HEK293T (cell line): ENCODE data around the gene ASAP2.

ENCODE experiments used
- ARNT ChIP-seq: fragments of 450-650 bp; IDR thresholded peaks from 2 replicates; pipeline ENCODE4 v1.6.1; 2017; ENCODE audit warnings: mild to moderate bottlenecking
- BHLHE40 ChIP-seq: fragments of 450-650 bp; IDR thresholded peaks from 2 replicates; pipeline ENCODE4 v1.6.1; 2016; ENCODE audit warnings: mild to moderate bottlenecking, moderate library complexity, borderline replicate concordance
- FOXA1 ChIP-seq: fragments of 450-650 bp; IDR thresholded peaks from 2 replicates; pipeline ENCODE4 v1.6.1; 2016; ENCODE audit warnings: mild to moderate bottlenecking
- FOXK2 ChIP-seq: fragments of 450-650 bp; IDR thresholded peaks from 2 replicates; pipeline ENCODE4 v1.6.1; 2016; ENCODE audit warnings: mild to moderate bottlenecking
- FOXM1 ChIP-seq: fragments of 450-650 bp; IDR thresholded peaks from 2 replicates; pipeline ENCODE4 v1.6.1; 2017; ENCODE audit warnings: mild to moderate bottlenecking, borderline replicate concordance
- HDGF ChIP-seq: fragments of 450-650 bp; IDR thresholded peaks from 2 replicates; pipeline ENCODE4 v1.6.1; 2017; ENCODE audit warnings: antibody characterized with exemption, borderline replicate concordance
- LEF1 ChIP-seq: fragments of 450-650 bp; IDR thresholded peaks from 2 replicates; pipeline ENCODE4 v1.6.1; 2017; ENCODE audit warnings: mild to moderate bottlenecking, borderline replicate concordance
- NFRKB ChIP-seq: fragments of 450-650 bp; IDR thresholded peaks from 2 replicates; pipeline ENCODE4 v1.6.1; 2016; ENCODE audit warnings: mild to moderate bottlenecking, moderate library complexity
- SP1 ChIP-seq: fragments of 450-650 bp; IDR thresholded peaks from 2 replicates; pipeline ENCODE4 v1.6.1; 2017
- ZNF384 ChIP-seq: fragments of 450-650 bp; IDR thresholded peaks from 2 replicates; pipeline ENCODE4 v1.6.1; 2016
- TF ChIP-seq, protein P1 (sequence below): fragments of 450-650 bp; IDR thresholded peaks from 2 replicates; pipeline ENCODE4 v1.6.1; 2016

DNA sequence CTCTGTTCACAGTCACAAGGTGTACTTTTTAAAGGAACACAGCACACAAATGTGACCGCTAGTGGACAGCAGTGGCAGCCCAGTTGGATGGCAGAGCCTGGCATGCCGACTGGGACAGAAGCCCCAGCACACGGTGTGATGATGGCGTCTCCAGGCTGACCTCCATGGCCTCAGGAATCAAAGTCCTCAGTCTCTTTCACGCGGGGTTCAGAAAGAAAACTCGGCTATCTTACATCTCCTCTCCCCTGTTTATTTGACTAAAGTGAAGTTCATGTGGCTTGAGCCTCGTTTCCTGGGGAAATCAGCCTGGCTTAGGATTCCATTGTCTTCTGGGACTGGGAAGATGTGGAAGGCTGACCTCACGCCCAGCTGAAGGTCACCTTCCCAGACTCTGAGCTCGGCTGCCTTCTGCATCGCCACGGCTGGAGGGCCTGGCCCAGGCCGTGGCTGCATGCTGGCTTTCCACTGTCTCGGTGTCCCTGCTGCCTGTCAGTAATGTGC, 56.1 kb downstream of the ASAP2 start:
- no peak for TF ChIP-seq ARNT
- no peak for TF ChIP-seq BHLHE40
- TF ChIP-seq, protein P1, sequence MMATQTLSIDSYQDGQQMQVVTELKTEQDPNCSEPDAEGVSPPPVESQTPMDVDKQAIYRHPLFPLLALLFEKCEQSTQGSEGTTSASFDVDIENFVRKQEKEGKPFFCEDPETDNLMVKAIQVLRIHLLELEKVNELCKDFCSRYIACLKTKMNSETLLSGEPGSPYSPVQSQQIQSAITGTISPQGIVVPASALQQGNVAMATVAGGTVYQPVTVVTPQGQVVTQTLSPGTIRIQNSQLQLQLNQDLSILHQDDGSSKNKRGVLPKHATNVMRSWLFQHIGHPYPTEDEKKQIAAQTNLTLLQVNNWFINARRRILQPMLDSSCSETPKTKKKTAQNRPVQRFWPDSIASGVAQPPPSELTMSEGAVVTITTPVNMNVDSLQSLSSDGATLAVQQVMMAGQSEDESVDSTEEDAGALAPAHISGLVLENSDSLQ = no peak
- TF ChIP-seq FOXM1 = no peak
- no peak for TF ChIP-seq SP1
- no peak for TF ChIP-seq NFRKB
- TF ChIP-seq FOXA1 = no peak
- TF ChIP-seq LEF1 = no peak
- no peak for TF ChIP-seq ZNF384
- TF ChIP-seq HDGF = no peak
- no peak for TF ChIP-seq FOXK2
